GM19328 (cell line): ENCODE measurements around the gene SBK3.
"Not testable (repeated sequence)": the region's sequence is repeated elsewhere in the genome, so short reads cannot be mapped to it uniquely, and the experiment has no call there.

Experiments
- ATAC-seq: cut with Tn5 transposase; IDR thresholded peaks from one replicate; pipeline ENCODE4 v1.9.1; 2021; ENCODE audit warnings: mild to moderate bottlenecking, moderate library complexity; ENCODE audit not compliant: unreplicated experiment

SBK3 gene, protein sequence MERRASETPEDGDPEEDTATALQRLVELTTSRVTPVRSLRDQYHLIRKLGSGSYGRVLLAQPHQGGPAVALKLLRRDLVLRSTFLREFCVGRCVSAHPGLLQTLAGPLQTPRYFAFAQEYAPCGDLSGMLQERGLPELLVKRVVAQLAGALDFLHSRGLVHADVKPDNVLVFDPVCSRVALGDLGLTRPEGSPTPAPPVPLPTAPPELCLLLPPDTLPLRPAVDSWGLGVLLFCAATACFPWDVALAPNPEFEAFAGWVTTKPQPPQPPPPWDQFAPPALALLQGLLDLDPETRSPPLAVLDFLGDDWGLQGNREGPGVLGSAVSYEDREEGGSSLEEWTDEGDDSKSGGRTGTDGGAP

DNA sequence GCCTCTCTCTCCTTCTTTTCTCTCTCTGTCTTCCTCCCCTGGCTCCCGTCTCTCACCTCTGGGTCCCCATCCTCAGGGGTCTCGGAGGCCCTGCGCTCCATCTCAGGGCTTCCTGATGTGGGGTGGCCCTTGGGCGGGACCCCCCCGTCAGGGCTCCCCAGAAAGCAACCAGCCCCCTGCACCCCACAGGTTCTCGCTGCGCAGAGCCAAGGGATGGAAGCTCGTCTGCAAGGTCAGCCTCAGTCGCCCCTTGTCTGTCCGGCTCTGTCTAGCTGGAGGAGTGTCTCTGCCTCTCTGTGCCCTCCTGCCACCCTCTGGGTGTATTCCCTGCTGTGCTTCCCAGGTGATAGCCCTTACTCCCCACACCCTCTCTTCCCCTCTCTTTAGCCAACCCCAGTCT, at the start of gene SBK3:
SBK3 (minus strand) TSS at position 101 of the 400 bp plus-strand sequence; CDS start at position 101, 0 bp downstream.
- ATAC-seq = no peak

DNA sequence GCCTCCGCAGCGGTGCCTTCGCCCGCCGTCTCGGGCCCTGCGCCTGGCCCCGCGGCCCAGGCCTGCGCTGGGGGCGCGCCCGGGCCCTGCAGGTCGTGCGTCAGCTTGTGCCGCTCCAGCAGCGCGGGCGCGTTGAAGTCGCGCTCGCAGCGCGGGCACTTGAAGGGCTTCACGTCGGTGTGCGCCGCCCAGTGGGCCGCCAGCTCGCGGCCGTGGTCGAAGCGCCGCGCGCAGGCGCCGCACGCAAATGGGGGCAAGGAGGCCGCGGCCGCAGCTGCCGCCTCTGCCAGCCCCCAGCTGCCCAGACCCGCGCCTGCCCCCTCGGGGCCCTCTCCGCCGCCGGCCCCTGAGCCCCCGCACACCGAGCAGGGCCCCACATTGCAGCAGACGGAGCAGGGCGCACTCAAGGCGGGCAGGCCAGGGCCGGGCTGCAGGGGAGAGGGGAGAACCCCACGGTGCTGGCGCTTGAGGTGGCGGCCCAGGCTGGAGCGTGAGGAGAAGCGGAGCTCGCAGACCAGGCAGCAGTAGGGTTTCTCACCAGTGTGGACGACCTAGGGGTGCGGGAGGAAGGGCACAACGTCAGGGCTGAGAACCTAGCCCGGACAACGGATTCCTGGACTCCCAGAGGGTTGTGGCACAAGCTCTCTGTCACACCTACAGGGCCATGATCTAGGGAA, 47.9 kb upstream of the SBK3 start:
- ATAC-seq = no peak

DNA sequence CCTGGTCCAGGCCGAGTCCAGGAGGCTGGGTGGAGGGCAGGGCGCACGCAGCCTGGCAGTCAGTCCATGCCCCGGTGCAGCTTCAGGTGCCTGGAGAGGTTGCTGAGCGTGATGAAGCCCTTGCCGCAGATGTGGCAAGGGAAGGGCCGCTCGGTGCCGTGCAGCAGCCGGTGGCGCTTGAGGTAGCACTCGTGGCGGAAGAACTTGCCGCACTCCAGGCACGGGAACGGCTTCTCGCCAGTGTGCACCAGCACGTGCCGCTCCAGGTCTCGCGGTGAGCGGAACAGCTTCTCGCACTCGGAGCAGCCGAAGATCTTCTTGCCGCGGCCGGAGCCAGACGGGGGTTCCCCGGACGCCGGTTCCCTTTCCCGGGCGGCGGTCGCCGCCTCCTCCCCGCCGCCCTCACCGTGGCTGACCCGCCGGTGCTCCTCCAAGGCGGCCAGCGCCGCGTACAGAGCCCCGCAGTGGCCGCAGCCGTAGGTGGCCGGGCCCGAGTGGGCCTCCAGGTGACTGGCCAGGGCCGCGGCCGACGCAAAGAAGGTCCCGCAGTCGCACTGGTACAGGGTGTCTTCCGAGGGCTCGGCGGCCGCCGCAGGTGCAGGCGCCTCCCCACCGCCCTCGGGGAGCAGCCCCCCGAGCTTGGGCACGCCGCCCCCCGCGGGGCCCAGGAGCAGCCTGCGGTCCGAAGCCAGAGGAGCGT, 47.2 kb upstream of the SBK3 start:
- ATAC-seq = no peak

DNA sequence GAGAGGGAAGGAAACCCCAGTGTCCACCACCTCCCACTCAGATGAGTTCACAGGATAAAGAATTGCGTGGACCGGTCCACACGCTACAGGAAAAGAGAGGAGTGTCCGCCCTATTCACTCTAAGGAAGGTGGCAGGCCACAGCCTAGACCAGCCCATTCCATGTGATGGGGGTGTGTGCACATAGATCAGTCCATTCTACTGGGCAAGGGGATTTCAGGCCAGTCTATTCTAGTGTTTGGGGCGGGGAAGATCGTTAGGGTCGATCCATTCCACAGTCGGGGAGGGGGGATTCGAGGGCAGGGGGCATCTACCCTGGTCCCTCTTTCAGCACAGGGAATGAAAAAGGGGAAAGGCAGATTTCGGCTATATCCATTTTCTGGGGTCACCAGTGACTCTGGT, 46.2 kb upstream of the SBK3 start:
- ATAC-seq = no peak

DNA sequence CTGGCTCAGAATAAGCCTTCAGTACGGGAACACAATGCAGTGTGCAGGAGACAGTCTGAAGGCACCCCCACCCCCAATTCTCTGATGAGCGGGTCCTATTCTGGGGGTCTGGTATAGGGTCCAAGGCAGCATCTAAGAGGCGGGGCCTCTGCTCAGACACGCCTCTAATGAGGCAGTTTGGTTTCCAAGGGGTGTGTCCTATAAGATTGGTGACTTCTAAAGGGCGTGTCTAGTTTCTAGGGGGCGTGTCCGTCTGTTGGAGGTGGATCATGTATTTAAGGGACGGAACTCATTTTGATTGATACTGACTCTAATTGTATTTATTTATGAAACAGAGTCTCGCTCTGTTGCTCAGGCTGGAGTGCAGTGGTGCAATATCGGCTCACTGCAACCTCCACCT, 45.3 kb upstream of the SBK3 start:
- no peak for ATAC-seq

DNA sequence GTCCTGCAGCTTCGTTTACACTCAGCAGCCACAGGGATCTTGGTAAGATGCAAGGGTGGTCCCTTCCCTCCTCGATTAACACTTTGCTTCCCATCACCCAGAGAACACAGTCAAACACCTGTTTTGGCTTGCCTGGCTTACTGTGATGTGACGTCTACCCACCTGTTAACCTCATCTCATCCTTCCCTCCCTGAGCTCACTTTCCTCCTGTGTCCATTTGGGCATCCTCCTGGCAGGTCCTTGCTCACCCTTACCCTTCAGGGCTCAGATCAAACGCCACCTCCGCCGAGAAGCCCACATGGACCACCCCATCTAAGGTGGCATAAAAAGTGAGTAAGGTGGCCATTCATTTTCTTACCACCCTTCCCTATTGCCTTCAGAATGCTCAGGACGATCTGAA, 44.8 kb upstream of the SBK3 start:
- no peak for ATAC-seq

DNA sequence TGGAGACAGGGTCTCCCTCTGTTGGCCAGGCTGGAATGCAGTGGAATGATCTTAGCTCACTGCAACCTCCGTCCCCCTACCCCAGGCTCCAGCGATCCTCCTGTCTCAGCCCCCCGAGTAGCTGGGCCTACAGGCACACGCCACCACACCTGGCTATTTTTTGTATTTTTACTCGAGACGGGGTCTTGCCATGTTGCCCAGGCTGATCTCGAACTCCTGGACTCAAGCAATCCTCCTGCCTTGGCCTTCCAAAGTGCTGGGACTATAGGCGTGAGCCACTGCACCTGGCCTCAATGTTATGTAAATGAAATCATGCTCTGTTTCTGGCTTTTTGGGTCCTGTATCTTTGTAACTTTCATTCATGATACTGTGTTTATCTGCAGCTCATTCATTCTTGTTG, 43.4 kb upstream of the SBK3 start:
- no peak for ATAC-seq

DNA sequence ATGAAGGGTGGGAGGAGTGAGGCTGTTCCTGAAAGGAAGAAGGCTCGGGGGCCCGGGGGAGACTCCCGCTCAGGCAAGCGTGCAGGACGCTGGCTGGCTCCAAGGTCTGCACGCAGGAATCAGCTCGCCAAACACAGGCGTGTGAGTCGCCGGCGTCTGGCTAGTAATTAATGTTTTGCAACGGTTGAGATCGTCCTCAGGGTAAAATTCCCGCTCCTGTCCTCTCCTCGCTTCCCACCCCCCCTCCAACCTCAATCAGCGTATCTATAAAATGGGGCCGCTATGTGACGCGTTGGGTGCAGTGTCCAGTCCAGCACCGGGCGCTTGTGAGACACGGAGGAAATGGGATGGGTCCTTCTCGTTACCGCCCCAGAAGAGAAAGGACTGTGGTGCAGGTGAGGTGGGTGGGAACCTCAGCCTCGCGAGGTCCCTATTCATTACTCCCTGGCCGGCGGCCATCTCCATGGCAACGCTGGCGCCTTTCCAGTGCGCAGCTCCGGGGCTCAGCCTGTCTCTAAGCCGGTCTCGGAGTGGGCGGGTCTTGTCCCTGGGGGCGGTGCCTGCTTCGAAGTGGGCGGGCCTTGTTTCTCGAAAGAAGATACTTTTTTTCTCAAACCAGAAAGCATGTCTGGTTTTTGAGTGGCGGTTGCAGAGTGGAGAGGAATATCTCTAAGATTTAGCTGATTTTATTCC, 41.8 kb upstream of the SBK3 start:
- no peak for ATAC-seq

DNA sequence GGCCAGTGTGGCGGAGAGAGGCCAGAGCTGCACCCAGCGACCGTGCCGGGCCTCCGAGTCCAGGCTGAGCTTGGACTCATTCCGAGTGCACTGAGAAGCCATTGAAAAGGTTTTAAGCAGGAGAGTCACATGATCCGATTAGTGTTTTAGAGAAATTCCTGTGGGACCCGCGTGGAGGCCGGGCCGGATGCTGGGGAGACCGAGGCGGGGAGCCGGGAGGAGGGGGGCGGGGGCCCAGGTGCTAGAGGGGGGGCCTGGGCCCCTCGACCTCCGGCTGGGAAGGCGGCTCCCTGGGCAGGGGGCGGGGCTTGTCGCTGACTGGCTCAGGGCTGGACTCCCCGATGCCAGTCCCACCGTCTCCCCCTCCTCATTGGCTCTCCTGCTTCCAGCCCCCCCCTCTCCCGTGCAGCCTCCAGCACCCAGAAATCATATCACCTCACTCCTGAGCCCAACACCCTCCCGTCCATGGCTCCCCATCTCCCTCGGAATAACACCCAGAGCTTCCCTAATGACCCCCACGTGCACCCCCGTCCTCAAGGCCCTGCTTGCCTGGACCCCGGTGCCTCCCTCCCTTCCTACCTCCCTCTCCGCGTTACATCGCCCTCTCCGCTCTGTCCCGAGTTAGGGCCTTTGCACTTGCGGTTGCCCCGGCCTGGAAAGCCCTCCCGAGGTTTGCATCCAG, 40.5 kb upstream of the SBK3 start:
- ATAC-seq = no peak

DNA sequence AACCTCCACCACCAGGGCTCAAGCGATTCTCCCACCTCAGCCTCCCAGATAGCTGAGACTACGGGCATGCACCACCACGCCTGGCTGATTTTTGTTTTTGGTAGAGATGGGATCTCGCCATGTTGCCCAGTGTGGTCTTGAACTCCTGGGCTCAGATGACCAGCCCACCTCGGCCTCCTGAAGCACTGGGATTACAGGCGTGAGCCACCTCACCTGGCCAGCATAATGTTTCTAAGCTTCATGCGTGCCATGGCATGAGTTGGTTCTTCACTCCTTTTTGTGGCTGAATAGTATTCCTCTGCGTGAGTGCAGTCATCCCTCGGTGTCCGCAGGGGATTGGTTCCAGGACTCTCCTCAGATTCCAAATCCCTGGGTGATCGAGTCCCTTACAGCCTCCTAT, 39.5 kb upstream of the SBK3 start:
- no peak for ATAC-seq

DNA sequence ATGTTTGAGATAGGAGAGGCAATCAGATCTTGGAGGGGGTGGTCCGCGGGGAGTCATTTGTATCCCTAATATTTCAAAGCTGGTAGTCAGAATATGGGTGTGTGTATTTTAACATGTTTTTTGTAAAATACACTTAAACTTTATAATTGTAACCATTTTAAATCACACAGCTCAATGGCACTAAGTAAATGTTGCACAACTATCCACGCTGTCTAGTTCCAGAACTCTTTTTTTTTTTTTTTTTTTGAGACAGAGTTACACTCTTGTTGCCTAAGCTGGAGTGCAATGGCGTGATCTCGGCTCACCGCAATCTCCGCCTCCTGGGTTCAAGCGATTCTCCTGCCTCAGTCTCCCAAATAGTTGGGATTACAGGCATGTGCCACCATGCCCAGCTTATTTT, 38.6 kb upstream of the SBK3 start:
- not testable (repeated sequence) for ATAC-seq

DNA sequence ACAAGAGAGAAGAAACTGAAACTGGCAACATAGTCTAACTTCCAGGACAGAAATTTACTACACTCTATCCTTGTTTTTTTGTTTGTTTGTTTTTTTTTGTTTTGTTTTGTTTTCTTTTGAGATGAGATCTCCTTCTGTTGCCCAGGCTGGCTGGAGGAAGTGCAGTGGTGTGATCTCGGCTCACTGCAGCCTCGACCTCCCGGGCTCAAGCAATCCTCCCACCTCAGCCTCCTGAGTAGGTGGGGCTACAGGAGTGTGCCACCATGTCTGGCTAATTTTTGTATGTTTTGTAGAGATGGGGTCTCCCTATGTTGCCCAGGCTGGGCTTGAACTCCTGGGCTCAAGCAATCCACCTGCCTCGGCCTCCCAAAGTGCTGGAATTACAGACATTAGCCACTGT, 36.9 kb upstream of the SBK3 start:
- ATAC-seq = not testable (repeated sequence)

DNA sequence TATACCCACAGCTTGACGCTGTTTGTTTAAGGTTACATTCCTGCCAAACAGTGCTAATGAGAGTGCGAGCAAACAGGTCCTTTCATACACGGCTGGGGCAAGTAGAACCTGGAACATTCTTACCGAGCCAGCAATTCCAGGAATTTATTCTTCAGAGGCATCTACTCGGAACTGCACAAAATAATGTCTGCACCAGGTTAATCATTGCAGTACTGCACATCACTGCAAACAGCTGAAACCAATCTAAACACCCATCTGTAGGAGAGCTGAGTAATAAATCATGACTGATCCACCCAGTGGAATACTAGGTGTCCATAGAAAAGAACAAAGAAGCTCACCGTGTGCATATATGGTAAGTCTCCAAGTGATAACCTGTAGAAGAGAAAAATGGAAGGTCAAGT, 36.5 kb upstream of the SBK3 start:
- no peak for ATAC-seq

DNA sequence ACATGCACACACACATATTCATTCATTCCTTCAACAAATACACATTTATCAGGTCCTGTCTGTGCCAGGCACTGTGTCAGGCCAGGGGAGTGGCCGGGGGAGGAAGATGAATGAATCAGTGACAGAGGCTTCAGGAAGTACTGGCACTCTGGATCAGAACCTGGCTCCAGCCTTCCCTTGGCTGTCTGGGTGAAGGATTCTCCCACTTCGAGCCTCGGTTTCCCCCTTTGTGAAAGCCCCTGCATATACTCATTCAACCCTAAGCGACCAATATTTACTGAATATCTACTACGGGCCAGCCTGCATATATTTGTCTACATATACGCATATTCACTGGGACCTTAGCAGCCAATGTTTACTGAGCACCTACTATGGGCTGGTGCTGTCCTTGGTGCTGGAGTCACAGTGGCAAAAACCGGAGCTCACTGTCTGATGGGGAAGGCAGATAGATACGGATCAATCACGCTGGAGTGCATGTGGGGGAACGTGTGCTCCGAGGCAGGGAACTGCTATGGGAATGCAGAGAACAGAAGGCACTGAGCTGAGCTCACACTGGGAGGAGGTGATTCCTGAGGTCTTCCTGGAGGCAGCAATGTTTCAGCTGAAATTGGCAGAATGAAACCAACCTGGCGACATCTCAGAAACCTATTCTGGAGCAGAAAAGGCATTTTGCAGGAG, 35.9 kb upstream of the SBK3 start:
- ATAC-seq = no peak

DNA sequence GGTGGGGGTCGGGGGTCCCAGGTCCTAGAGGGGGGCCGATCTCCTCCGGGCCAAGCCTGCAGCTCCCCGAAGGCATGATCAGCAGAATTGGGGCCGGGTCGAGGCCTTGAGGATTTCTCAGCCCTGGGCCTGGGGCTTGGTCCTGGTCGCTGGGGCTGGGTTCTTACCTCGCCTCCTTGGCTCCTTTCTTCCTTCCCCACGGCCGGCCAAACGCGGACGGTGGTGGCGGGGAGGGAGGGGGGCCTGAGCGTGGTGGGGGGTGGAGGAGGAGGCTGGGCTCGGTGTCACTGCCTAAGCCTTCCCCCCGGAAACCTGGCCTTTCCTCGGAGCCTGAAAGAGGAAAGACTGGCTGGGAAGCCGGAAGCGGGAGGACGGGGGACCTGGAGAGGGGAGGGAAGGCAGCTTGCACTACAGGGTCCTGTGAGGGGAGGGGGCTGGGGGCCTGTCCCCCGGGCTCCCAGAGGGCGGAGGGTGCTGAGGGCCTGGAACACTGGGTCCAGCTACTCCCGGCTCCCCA, 35.3 kb upstream of the SBK3 start, which contains the start of gene ZNF579:
ZNF579 (minus strand) TSS at position 221 of the 517 bp plus-strand sequence. CDS start 1,209 bp downstream, outside the sequence.
- no peak for ATAC-seq

DNA sequence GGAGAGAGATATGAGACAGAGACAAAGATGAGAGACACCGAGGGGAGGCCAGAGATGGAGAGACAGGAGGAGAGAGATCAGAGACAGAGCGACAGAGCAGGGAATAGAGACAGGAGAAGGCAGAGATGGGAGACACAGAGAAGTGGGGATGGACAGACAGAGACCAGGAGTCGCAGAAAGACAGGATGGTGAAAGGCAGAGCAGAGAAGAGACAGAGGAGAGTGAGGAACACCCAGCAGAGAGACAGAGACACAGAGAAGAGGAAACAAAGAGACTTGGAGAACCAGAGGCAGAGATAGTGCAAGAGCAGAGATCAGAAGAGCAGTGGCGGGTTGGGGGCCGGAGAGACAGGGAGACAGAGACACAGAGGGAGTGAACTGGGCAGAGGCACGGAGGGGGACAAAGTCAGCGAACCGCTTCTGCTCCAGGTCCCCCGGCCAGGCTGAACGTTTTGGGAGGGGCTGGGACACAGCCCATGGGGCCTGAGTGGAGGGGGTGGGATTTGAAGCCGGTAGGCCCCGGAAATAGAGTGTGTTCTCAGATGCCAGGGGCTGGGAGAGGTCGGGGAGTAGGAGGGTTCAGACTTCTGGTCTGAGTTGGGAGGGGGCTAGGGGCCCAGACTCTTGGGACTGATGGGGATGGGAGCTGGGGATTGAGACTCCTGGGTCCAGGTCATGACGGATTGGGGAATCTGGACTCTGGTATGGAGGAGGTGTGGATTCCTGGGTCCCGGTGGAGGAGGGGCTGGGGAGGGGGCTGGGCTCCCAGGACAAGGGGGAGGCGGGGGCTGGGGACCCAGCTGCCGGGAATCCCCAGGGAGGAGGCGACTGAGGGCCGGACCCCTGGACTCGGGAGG, 34.7 kb upstream of the SBK3 start:
- no peak for ATAC-seq

DNA sequence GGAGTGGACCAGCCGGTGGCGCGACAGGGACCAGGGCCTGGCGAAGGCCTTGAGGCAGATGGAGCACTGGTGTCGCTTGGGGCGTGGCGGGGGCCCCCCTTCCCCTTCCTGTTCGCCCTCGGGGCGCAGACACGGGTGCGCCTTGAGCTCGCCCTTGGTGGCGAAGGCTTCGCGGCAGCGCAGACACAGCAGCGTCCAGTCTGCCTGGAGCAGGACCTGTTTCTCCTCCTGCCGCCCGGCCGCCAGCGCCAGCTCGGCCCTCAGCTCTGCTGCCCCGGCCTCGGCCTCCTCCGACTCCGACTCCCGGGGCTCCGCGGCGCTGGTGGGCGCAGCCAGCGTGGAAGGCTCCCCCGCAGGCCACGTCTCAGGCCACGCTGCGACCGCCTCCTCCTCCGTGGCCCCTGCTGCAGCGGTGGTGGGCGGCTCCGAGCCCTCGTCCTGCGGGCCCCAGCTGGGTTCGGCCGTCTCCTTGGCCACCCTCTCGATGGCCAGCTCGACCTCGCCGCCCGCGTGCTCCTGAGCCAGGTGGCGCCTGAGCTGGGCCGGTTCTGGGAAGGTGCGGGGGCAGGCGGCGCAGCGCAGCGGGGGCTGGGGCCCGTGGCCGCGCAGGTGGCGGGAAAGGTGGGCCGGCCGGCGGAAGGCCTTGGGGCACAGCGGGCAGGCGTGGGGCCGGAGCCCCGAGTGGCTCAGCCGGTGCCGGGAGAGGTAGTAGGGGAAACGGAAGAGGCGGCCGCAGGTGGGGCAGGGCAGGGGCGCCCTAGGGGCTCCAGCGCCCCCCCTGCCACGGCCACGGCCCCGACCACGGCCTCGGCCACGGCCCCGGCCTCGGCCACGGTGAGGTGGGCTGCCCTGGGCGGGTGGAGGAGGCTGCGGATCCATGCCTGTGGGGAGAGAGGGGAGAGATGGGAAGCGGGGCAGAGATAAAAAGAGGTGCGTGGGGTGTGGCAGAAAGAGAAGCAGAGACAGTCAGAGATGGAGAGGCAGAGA, 33.7 kb upstream of the SBK3 start:
- no peak for ATAC-seq
